Retinal pigment epithelial cell (primary cell): ENCODE data around the gene CLIC4.
"Not testable (repeated sequence)": the region's sequence is repeated elsewhere in the genome, so short reads cannot be mapped to it uniquely, and the experiment has no call there.

ENCODE experiments used
- DNase-seq: peaks from one replicate; pipeline ENCODE4 v3.0.0-alpha.2; 2010; ENCODE audit warnings: low read depth
- H3K4me3 ChIP-seq: 2 replicates; pipeline ENCODE4 v1.5.1; 2011; ENCODE audit warnings: mild to moderate bottlenecking, low read length, control low read depth, moderate library complexity
- CTCF ChIP-seq: conservative IDR thresholded peaks from 2 replicates; pipeline ENCODE4 v1.5.1; 2011; ENCODE audit warnings: low read depth, low read length, control low read depth, inconsistent platforms

CLIC4 gene

GRCh38 chr1:24806588-24806987 is 61.3 kb downstream of the CLIC4 start:
- H3K4me3 ChIP-seq: no peak overlapping the region
- no peak for TF ChIP-seq CTCF
- DNase-seq: no peak

GRCh38 chr1:24811494-24811893 is 66.2 kb downstream of the CLIC4 start:
- H3K4me3 ChIP-seq, DNase-seq: not testable (repeated sequence)

GRCh38 chr1:24820221-24820620 is 75.0 kb downstream of the CLIC4 start:
- DNase-seq, H3K4me3 ChIP-seq: not testable (repeated sequence)

- H3K4me3 ChIP-seq: no peak overlapping the region
- no peak for TF ChIP-seq CTCF
- no peak for DNase-seq
Observed at GRCh38 chr1:24822887-24823286, 77.6 kb downstream of the CLIC4 start.

- H3K4me3 ChIP-seq, DNase-seq: not testable (repeated sequence)
Observed at GRCh38 chr1:24823486-24823885, 78.2 kb downstream of the CLIC4 start.

- no peak for TF ChIP-seq CTCF
- DNase-seq: no peak
- no peak overlapping the region for H3K4me3 ChIP-seq
Observed at GRCh38 chr1:24825174-24825573, 79.9 kb downstream of the CLIC4 start.

GRCh38 chr1:24826510-24826909 is 81.3 kb downstream of the CLIC4 start:
- DNase-seq: no peak
- no peak for TF ChIP-seq CTCF
- H3K4me3 ChIP-seq: no peak overlapping the region

GRCh38 chr1:24827379-24828135 is 82.3 kb downstream of the CLIC4 start:
- no peak for TF ChIP-seq CTCF
- DNase-seq: no peak
- no peak overlapping the region for H3K4me3 ChIP-seq
